ENCODE results near the gene TENT4B.

TENT4B gene

GRCh38 chr16:50172195-50172922 is 19.3 kb downstream of the TENT4B start:
- H3K9ac ChIP-seq (ENCODE audit: low read depth in 1 of 2, low read length in 2 of 2) = no peak overlapping the region
- no peaks in the 10 kb centered on the region for H3K9me3 ChIP-seq (ENCODE audit: control insufficient read depth in 1 of 2, low read length in 2 of 2)
- H3K4me1 ChIP-seq (ENCODE audit: control insufficient read depth in 1 of 2, insufficient read depth in 2 of 2, low read length in 2 of 2) = peaks cover 13 to 16% of the 10 kb centered on the region in 2 donors
- H3K27me3 ChIP-seq (ENCODE audit: control insufficient read depth in 1 of 2, insufficient read depth in 2 of 2, low read length in 2 of 2) = no peaks in the 10 kb centered on the region
- peaks cover 0 to 3% of the 10 kb centered on the region in 2 donors for H3K36me3 ChIP-seq (ENCODE audit: control insufficient read depth in 1 of 2, insufficient read depth in 2 of 2, low read length in 2 of 2)
- H3K4me3 ChIP-seq (ENCODE audit: low read depth in 1 of 2, low read length in 2 of 2) = no peak overlapping the region
- H3K27ac ChIP-seq (ENCODE audit: low read depth, low read length) = no peak overlapping the region

DNA sequence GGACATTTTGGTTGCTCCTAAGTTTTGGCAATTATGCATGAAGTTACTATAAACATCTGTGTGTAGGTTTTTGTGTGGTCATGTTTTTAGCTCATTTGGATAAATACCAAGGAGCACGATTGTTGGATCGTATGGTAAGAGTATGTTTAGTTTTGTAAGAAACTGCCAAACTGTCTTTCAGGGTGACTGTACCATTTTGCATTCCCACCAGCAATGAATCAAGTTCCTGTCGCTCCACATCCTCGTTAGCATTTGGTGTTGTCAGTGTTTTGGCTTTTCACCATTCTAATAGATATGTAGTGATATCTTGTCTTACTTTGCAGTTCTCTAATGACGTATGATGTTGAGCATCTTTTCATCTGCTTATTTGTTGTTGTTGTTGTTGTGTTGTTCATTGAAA is 20.2 kb downstream of the TENT4B start:
- no peaks in the 10 kb centered on the region for H3K27me3 ChIP-seq (ENCODE audit: control insufficient read depth in 1 of 2, insufficient read depth in 2 of 2, low read length in 2 of 2)
- H3K27ac ChIP-seq (ENCODE audit: low read depth, low read length) = no peak overlapping the region
- peaks cover 0 to 3% of the 10 kb centered on the region in 2 donors for H3K36me3 ChIP-seq (ENCODE audit: control insufficient read depth in 1 of 2, insufficient read depth in 2 of 2, low read length in 2 of 2)
- H3K4me3 ChIP-seq (ENCODE audit: low read depth in 1 of 2, low read length in 2 of 2) = no peak overlapping the region
- H3K4me1 ChIP-seq (ENCODE audit: control insufficient read depth in 1 of 2, insufficient read depth in 2 of 2, low read length in 2 of 2) = peaks cover 11 to 13% of the 10 kb centered on the region in 2 donors
- no peaks in the 10 kb centered on the region for H3K9me3 ChIP-seq (ENCODE audit: control insufficient read depth in 1 of 2, low read length in 2 of 2)
- H3K9ac ChIP-seq (ENCODE audit: low read depth in 1 of 2, low read length in 2 of 2) = no peak overlapping the region

- peaks cover 0 to 3% of the 10 kb centered on the region in 2 donors for H3K36me3 ChIP-seq (ENCODE audit: control insufficient read depth in 1 of 2, insufficient read depth in 2 of 2, low read length in 2 of 2)
- no peaks in the 10 kb centered on the region for H3K9me3 ChIP-seq (ENCODE audit: control insufficient read depth in 1 of 2, low read length in 2 of 2)
- no peak overlapping the region for H3K4me3 ChIP-seq (ENCODE audit: low read depth in 1 of 2, low read length in 2 of 2)
- H3K27ac ChIP-seq (ENCODE audit: low read depth, low read length) = no peak overlapping the region
- H3K9ac ChIP-seq (ENCODE audit: low read depth in 1 of 2, low read length in 2 of 2) = no peak overlapping the region
- H3K27me3 ChIP-seq (ENCODE audit: control insufficient read depth in 1 of 2, insufficient read depth in 2 of 2, low read length in 2 of 2) = no peaks in the 10 kb centered on the region
- peaks cover 0 to 4% of the 10 kb centered on the region in 2 donors for H3K4me1 ChIP-seq (ENCODE audit: control insufficient read depth in 1 of 2, insufficient read depth in 2 of 2, low read length in 2 of 2)
Measured at GRCh38 chr16:50178491-50178941, 25.4 kb downstream of the TENT4B start.

- Histone ChIP-seq H3K36me3 (ENCODE audit: control insufficient read depth in 1 of 2, insufficient read depth in 2 of 2, low read length in 2 of 2) (no peaks in the 10 kb centered on the region), H3K4me3 (ENCODE audit: low read depth in 1 of 2, low read length in 2 of 2) (no peak overlapping the region), H3K27ac (ENCODE audit: low read depth, low read length) (no peak overlapping the region), H3K9me3 (ENCODE audit: control insufficient read depth in 1 of 2, low read length in 2 of 2) (no peaks in the 10 kb centered on the region), H3K4me1 (ENCODE audit: control insufficient read depth in 1 of 2, insufficient read depth in 2 of 2, low read length in 2 of 2) (peaks cover 16 to 24% of the 10 kb centered on the region in 2 donors), H3K9ac (ENCODE audit: low read depth in 1 of 2, low read length in 2 of 2) (no peak overlapping the region), H3K27me3 (ENCODE audit: control insufficient read depth in 1 of 2, insufficient read depth in 2 of 2, low read length in 2 of 2) (no peaks in the 10 kb centered on the region)
Measured at GRCh38 chr16:50182441-50182840, 29.3 kb downstream of the TENT4B start.

- Histone ChIP-seq H3K4me3 (ENCODE audit: low read depth in 1 of 2, low read length in 2 of 2) (no peak overlapping the region), H3K36me3 (ENCODE audit: control insufficient read depth in 1 of 2, insufficient read depth in 2 of 2, low read length in 2 of 2) (no peaks in the 10 kb centered on the region), H3K4me1 (ENCODE audit: control insufficient read depth in 1 of 2, insufficient read depth in 2 of 2, low read length in 2 of 2) (peaks cover 16 to 24% of the 10 kb centered on the region in 2 donors), H3K9me3 (ENCODE audit: control insufficient read depth in 1 of 2, low read length in 2 of 2) (no peaks in the 10 kb centered on the region), H3K9ac (ENCODE audit: low read depth in 1 of 2, low read length in 2 of 2) (no peak overlapping the region), H3K27ac (ENCODE audit: low read depth, low read length) (no peak overlapping the region), H3K27me3 (ENCODE audit: control insufficient read depth in 1 of 2, insufficient read depth in 2 of 2, low read length in 2 of 2) (no peaks in the 10 kb centered on the region)
Measured at GRCh38 chr16:50183316-50183715, 30.2 kb downstream of the TENT4B start.

- Histone ChIP-seq H3K9ac (ENCODE audit: low read depth in 1 of 2, low read length in 2 of 2) (no peak overlapping the region), H3K36me3 (ENCODE audit: control insufficient read depth in 1 of 2, insufficient read depth in 2 of 2, low read length in 2 of 2) (no peaks in the 10 kb centered on the region), H3K4me3 (ENCODE audit: low read depth in 1 of 2, low read length in 2 of 2) (peak overlapping the region in 1 of 2 donors; percentile 37), H3K9me3 (ENCODE audit: control insufficient read depth in 1 of 2, low read length in 2 of 2) (no peaks in the 10 kb centered on the region), H3K27ac (ENCODE audit: low read depth, low read length) (no peak overlapping the region), H3K4me1 (ENCODE audit: control insufficient read depth in 1 of 2, insufficient read depth in 2 of 2, low read length in 2 of 2) (peaks cover 16 to 24% of the 10 kb centered on the region in 2 donors), H3K27me3 (ENCODE audit: control insufficient read depth in 1 of 2, insufficient read depth in 2 of 2, low read length in 2 of 2) (no peaks in the 10 kb centered on the region)
Measured at GRCh38 chr16:50185005-50185505, 31.9 kb downstream of the TENT4B start.

- H3K9ac ChIP-seq (ENCODE audit: low read depth in 1 of 2, low read length in 2 of 2) = no peak overlapping the region
- H3K36me3 ChIP-seq (ENCODE audit: control insufficient read depth in 1 of 2, insufficient read depth in 2 of 2, low read length in 2 of 2) = no peaks in the 10 kb centered on the region
- H3K27ac ChIP-seq (ENCODE audit: low read depth, low read length) = no peak overlapping the region
- H3K27me3 ChIP-seq (ENCODE audit: control insufficient read depth in 1 of 2, insufficient read depth in 2 of 2, low read length in 2 of 2) = no peaks in the 10 kb centered on the region
- H3K4me1 ChIP-seq (ENCODE audit: control insufficient read depth in 1 of 2, insufficient read depth in 2 of 2, low read length in 2 of 2) = peaks cover 16 to 20% of the 10 kb centered on the region in 2 donors
- no peak overlapping the region for H3K4me3 ChIP-seq (ENCODE audit: low read depth in 1 of 2, low read length in 2 of 2)
- H3K9me3 ChIP-seq (ENCODE audit: control insufficient read depth in 1 of 2, low read length in 2 of 2) = no peaks in the 10 kb centered on the region
Measured at GRCh38 chr16:50188619-50189136, 35.6 kb downstream of the TENT4B start.

- Histone ChIP-seq H3K27me3 (ENCODE audit: control insufficient read depth in 1 of 2, insufficient read depth in 2 of 2, low read length in 2 of 2) (no peaks in the 10 kb centered on the region), H3K27ac (ENCODE audit: low read depth, low read length) (no peak overlapping the region), H3K9me3 (ENCODE audit: control insufficient read depth in 1 of 2, low read length in 2 of 2) (no peaks in the 10 kb centered on the region), H3K4me3 (ENCODE audit: low read depth in 1 of 2, low read length in 2 of 2) (no peak overlapping the region), H3K36me3 (ENCODE audit: control insufficient read depth in 1 of 2, insufficient read depth in 2 of 2, low read length in 2 of 2) (no peaks in the 10 kb centered on the region), H3K4me1 (ENCODE audit: control insufficient read depth in 1 of 2, insufficient read depth in 2 of 2, low read length in 2 of 2) (peaks cover 15% of the 10 kb centered on the region in 2 donors), H3K9ac (ENCODE audit: low read depth in 1 of 2, low read length in 2 of 2) (no peak overlapping the region)
Measured at GRCh38 chr16:50190292-50190691, 37.2 kb downstream of the TENT4B start.

GRCh38 chr16:50192386-50193050 is 39.4 kb downstream of the TENT4B start:
- no peaks in the 10 kb centered on the region for H3K27me3 ChIP-seq (ENCODE audit: control insufficient read depth in 1 of 2, insufficient read depth in 2 of 2, low read length in 2 of 2)
- H3K9ac ChIP-seq (ENCODE audit: low read depth in 1 of 2, low read length in 2 of 2) = no peak overlapping the region
- peaks cover 7 to 9% of the 10 kb centered on the region in 2 donors for H3K4me1 ChIP-seq (ENCODE audit: control insufficient read depth in 1 of 2, insufficient read depth in 2 of 2, low read length in 2 of 2)
- H3K36me3 ChIP-seq (ENCODE audit: control insufficient read depth in 1 of 2, insufficient read depth in 2 of 2, low read length in 2 of 2) = peaks cover 0 to 2% of the 10 kb centered on the region in 2 donors
- H3K4me3 ChIP-seq (ENCODE audit: low read depth in 1 of 2, low read length in 2 of 2) = no peak overlapping the region
- no peaks in the 10 kb centered on the region for H3K9me3 ChIP-seq (ENCODE audit: control insufficient read depth in 1 of 2, low read length in 2 of 2)
- H3K27ac ChIP-seq (ENCODE audit: low read depth, low read length) = no peak overlapping the region

DNA sequence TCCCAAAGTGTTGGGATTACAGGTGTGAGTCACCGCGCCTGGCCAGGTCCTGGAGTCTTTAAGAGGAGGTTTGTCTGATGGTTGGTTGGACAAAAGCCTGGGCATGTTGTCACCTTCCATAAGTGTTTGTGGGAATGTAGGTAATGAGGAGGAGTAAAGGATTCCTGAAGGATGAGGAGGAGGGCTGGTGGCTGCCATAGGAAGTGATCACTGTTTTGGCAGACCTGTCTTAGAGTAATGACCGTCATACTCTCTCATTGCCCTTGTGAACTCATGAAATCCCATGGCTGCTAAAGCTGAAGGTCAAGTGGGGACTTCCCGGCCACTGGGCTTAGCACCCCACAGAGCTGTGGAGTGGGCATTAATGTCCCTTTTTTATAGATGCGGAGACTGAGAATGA is 40.5 kb downstream of the TENT4B start:
- no peak overlapping the region for H3K9ac ChIP-seq (ENCODE audit: low read depth in 1 of 2, low read length in 2 of 2)
- H3K4me1 ChIP-seq (ENCODE audit: control insufficient read depth in 1 of 2, insufficient read depth in 2 of 2, low read length in 2 of 2) = peaks cover 8 to 10% of the 10 kb centered on the region in 2 donors
- no peaks in the 10 kb centered on the region for H3K27me3 ChIP-seq (ENCODE audit: control insufficient read depth in 1 of 2, insufficient read depth in 2 of 2, low read length in 2 of 2)
- H3K4me3 ChIP-seq (ENCODE audit: low read depth in 1 of 2, low read length in 2 of 2) = no peak overlapping the region
- no peak overlapping the region for H3K27ac ChIP-seq (ENCODE audit: low read depth, low read length)
- peaks cover 0 to 2% of the 10 kb centered on the region in 2 donors for H3K36me3 ChIP-seq (ENCODE audit: control insufficient read depth in 1 of 2, insufficient read depth in 2 of 2, low read length in 2 of 2)
- H3K9me3 ChIP-seq (ENCODE audit: control insufficient read depth in 1 of 2, low read length in 2 of 2) = no peaks in the 10 kb centered on the region

Data from duodenal mucosa (tissue), 2 donors.